ENCODE measurements around the gene CYTIP. TPM values are rescaled to one million over a fixed set of nuclear protein-coding genes. Genes with fewer than 3 reads are reported as not detected.

CYTIP gene
- total RNA-seq, 2 donors from 2014 or later: 3.3 to 4.8 TPM

DNA sequence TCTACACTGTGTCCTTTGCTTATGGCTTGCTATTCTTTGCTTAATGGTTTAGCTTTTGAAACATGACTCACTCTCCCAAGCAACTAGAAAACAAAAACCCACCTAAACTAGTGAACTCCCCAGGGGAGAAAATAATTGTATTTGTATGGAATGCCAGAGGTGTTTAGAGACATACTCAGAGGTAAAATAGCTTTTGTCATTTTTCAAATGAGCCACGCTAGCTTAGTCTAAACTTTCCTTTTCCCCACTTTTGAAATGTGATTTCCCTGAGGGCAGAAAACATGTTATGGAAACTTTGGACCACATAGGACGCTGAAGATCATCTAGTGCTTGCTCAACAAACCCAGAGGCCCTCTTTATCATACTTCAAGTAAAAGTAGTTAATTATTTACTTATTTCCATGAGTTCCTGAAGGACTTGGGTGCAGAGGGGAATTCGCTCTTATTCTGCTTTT lies 16.5 kb upstream of the CYTIP start:
- Histone ChIP-seq H3K27ac (no peak overlapping the region), H3K4me3 (no peak overlapping the region), H3K27me3 (no peaks in the 10 kb centered on the region), H3K36me3 (no peaks in the 10 kb centered on the region), H3K9me3 (no peaks in the 10 kb centered on the region), H3K4me1 (no peaks in the 10 kb centered on the region)
- DNase-seq (ENCODE audit: low spot score): no peak
- TF ChIP-seq, protein P1, sequence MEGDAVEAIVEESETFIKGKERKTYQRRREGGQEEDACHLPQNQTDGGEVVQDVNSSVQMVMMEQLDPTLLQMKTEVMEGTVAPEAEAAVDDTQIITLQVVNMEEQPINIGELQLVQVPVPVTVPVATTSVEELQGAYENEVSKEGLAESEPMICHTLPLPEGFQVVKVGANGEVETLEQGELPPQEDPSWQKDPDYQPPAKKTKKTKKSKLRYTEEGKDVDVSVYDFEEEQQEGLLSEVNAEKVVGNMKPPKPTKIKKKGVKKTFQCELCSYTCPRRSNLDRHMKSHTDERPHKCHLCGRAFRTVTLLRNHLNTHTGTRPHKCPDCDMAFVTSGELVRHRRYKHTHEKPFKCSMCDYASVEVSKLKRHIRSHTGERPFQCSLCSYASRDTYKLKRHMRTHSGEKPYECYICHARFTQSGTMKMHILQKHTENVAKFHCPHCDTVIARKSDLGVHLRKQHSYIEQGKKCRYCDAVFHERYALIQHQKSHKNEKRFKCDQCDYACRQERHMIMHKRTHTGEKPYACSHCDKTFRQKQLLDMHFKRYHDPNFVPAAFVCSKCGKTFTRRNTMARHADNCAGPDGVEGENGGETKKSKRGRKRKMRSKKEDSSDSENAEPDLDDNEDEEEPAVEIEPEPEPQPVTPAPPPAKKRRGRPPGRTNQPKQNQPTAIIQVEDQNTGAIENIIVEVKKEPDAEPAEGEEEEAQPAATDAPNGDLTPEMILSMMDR (IDR thresholded peaks at IDR 0.05): no peak

DNA sequence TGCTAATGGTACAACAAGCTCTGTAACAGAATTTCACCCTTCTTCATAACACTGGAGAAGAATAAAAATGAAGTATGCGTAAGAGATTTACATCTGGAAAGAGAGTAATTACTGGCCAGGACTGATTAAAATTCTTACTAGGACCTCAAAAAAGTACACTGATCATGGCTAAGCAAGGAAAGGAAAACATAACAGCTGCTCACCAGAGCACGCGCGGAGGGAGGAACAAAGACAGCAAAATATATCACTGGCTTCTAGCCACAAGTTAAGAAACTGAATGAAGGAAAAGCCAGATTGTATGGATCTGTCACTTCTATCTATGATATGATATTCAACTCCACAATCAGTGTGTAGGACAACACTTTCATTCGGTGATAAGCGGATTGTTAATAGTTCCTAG lies 15.6 kb upstream of the CYTIP start:
- no peak for DNase-seq (ENCODE audit: low spot score)
- no peaks in the 10 kb centered on the region for H3K4me1 ChIP-seq
- no peaks in the 10 kb centered on the region for H3K9me3 ChIP-seq
- no peak overlapping the region for H3K4me3 ChIP-seq
- no peak overlapping the region for H3K27ac ChIP-seq
- H3K27me3 ChIP-seq: no peaks in the 10 kb centered on the region
- TF ChIP-seq, protein P1 (IDR thresholded peaks at IDR 0.05): no peak
- no peaks in the 10 kb centered on the region for H3K36me3 ChIP-seq

DNA sequence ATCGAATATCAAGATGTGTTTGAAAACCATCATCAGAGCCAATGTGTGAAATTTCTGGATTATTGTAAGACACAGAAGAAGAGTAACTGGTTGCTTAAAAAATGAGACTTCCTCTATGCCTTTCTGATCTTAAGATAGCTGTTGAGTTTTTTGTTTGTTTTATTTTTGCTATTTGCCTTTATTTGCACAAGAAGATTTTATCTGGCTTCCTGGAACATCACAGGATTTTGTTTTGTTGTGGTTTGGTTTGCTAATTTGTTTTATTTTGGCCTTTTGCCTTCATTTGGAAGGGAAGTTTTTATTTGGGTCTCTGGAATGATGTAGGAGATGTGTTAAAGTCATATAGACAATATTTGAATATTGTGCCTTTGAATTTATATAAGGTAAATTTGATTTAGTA lies 3.9 kb upstream of the CYTIP start:
- H3K4me3 ChIP-seq: no peak overlapping the region
- DNase-seq (ENCODE audit: low spot score): no peak
- TF ChIP-seq, protein P1 (IDR thresholded peaks at IDR 0.05): no peak
- H3K27ac ChIP-seq: no peak overlapping the region
- no peaks in the 10 kb centered on the region for H3K4me1 ChIP-seq
- no peaks in the 10 kb centered on the region for H3K9me3 ChIP-seq
- no peaks in the 10 kb centered on the region for H3K36me3 ChIP-seq
- H3K27me3 ChIP-seq: no peaks in the 10 kb centered on the region

DNA sequence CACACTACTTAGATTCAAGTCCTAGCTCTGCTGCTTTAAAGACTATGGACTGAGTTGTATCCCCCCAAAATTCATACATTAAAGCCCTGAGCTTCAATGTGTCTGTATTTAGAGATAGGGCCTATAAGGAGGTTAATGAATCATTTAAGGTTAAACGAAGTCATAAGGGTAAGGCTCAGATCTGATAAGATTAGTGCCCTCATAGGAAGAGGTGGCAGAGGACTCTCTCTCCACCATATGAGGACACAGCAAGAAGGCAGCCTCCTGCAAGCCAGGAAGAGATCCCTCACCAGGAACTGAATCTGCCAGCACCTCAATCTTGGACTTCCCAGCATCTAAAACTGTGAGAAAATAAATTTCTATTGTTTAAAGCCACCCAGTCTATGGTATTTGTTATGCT lies 3.1 kb upstream of the CYTIP start:
- TF ChIP-seq, protein P1 (IDR thresholded peaks at IDR 0.05): no peak
- Histone ChIP-seq H3K36me3 (no peaks in the 10 kb centered on the region), H3K4me3 (no peak overlapping the region), H3K9me3 (no peaks in the 10 kb centered on the region), H3K4me1 (no peaks in the 10 kb centered on the region), H3K27ac (no peak overlapping the region), H3K27me3 (no peaks in the 10 kb centered on the region)
- DNase-seq (ENCODE audit: low spot score): no peak

DNA sequence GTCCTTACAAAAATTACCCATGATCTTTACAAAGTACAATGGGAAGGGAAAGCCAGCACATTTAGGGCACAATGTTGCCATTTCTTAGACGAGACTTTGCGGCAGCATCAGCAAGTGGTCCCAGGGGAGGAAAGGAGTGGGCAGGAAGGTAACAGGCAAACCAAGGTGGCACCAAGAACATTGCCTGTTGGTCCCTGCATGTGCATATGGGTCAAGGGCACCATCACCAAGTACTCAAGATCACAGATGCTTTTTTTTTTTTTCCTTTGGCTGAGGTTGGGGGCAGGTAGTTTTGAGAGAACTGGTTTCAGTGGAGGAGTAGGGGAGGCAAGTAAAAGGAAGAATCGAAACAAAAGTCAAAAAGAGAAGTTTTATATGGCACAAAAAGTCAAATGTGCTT lies 752 bp upstream of the CYTIP start:
- DNase-seq (ENCODE audit: low spot score): no peak
- H3K27me3 ChIP-seq: no peaks in the 10 kb centered on the region
- H3K27ac ChIP-seq: peak overlapping the region in 1 of 2 donors; percentile 14
- H3K4me3 ChIP-seq: no peak overlapping the region
- H3K9me3 ChIP-seq: no peaks in the 10 kb centered on the region
- TF ChIP-seq, protein P1 (IDR thresholded peaks at IDR 0.05): no peak
- peaks cover 0 to 22% of the 10 kb centered on the region in 2 donors for H3K4me1 ChIP-seq
- H3K36me3 ChIP-seq: no peaks in the 10 kb centered on the region

DNA sequence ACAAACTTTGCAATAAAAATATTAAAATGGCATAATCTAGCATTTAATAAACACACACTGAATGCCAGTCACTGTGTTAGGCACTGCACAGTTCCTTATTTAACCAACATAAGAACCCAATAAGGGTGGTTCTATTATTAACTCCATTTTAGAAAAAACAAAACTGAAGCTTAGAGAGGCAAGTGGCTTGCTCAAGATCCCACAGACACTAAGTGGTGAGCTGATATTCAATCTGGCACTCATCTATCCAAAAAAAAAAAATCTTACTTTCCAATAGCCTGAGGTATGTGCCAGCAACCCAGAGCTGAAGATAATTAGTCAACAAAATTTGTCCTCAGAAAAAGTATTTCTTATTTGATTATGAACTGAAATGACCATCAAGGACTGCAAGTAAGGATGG lies 799 bp downstream of the CYTIP start:
- DNase-seq (ENCODE audit: low spot score): no peak
- Histone ChIP-seq H3K36me3 (no peaks in the 10 kb centered on the region), H3K27me3 (no peaks in the 10 kb centered on the region), H3K4me1 (peaks cover 0 to 28% of the 10 kb centered on the region in 2 donors), H3K9me3 (no peaks in the 10 kb centered on the region), H3K27ac (peak overlapping the region in 1 of 2 donors; percentile 0), H3K4me3 (peak overlapping the region in 1 of 2 donors; percentile 21)
- TF ChIP-seq, protein P1 (IDR thresholded peaks at IDR 0.05): no peak
